GM18499 (cell line): ENCODE results near the gene TMEM184C.

Experiments used
- ATAC-seq: cut with Tn5 transposase; IDR thresholded peaks from one replicate; pipeline ENCODE4 v1.9.1; 2021; ENCODE audit warnings: moderate number of reproducible peaks; ENCODE audit not compliant: insufficient read depth, unreplicated experiment

The TMEM184C gene

GRCh38 chr4:147644471-147644870, 27.3 kb downstream of the TMEM184C start:
- no peak for ATAC-seq

GRCh38 chr4:147645099-147645498, 27.9 kb downstream of the TMEM184C start:
- no peak for ATAC-seq

- no peak for ATAC-seq
Measured at GRCh38 chr4:147648656-147649055, 31.5 kb downstream of the TMEM184C start.

GRCh38 chr4:147651563-147651962, 34.4 kb downstream of the TMEM184C start:
- no peak for ATAC-seq

GRCh38 chr4:147655639-147656038, 38.4 kb downstream of the TMEM184C start:
- ATAC-seq, result no peak

GRCh38 chr4:147658501-147658900, 41.3 kb downstream of the TMEM184C start:
- no peak for ATAC-seq

- ATAC-seq, result no peak
Measured at GRCh38 chr4:147674073-147674472, 56.9 kb downstream of the TMEM184C start.

- no peak for ATAC-seq
Measured at GRCh38 chr4:147674496-147674895, 57.3 kb downstream of the TMEM184C start.

- no peak for ATAC-seq
Measured at GRCh38 chr4:147678106-147678505, 60.9 kb downstream of the TMEM184C start.

GRCh38 chr4:147678796-147679549, 61.8 kb downstream of the TMEM184C start:
- no peak for ATAC-seq

- no peak for ATAC-seq
Measured at GRCh38 chr4:147682755-147683154, 65.6 kb downstream of the TMEM184C start.

GRCh38 chr4:147683188-147683591, 66.0 kb downstream of the TMEM184C start:
- ATAC-seq, result no peak

- peak; percentile 98 for ATAC-seq
Measured at GRCh38 chr4:147683717-147684700, 66.8 kb downstream of the TMEM184C start, which contains the start of gene PRMT9. TSS of gene PRMT9 (minus strand) at chr4:147684163. CDS start at chr4:147683987, 176 bp downstream.

GRCh38 chr4:147689067-147689466, 71.9 kb downstream of the TMEM184C start:
- ATAC-seq, result no peak

- no peak for ATAC-seq
Measured at GRCh38 chr4:147691820-147692219, 74.6 kb downstream of the TMEM184C start.

GRCh38 chr4:147693218-147693617, 76.0 kb downstream of the TMEM184C start:
- no peak for ATAC-seq

GRCh38 chr4:147696866-147697265, 79.7 kb downstream of the TMEM184C start:
- ATAC-seq, result no peak

- no peak for ATAC-seq
Measured at GRCh38 chr4:147704846-147705245, 87.6 kb downstream of the TMEM184C start.

GRCh38 chr4:147707892-147708672, 90.9 kb downstream of the TMEM184C start:
- ATAC-seq, result no peak

- no peak for ATAC-seq
Measured at GRCh38 chr4:147709999-147710398, 92.8 kb downstream of the TMEM184C start.
